NCI-H2081 treated with DMSO at 0.1 percent for 48 hours (cell line): Measurements from ENCODE around the gene EPHA2.
"Not testable (repeated sequence)": the region's sequence is repeated elsewhere in the genome, so short reads cannot be mapped to it uniquely, and the experiment has no call there.

Source experiments
- DNase-seq: peaks from one replicate; lab custom pipeline; 2025; lab: John Stamatoyannopoulos, UW

Gene EPHA2

DNA sequence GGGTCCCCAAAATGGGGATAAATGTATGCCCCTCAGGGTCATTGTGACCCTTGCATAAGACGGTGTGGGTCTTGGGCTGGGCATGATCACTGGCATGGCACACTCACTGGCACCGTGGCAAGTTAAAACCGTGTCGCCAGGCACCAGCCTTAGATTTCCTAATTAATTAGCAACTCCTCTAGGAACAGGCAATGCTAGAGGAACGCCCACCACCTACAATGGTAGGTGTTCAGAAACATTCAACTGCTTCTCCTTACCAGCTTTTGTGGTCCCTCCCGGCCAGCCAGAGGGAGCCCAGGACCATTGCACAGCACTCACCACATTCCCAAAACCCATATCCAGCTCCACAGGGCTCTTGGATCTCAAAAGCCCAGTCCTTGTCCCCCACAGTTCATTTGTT, 36.4 kb downstream of the EPHA2 start:
- no peak for DNase-seq

- DNase-seq: no peak
Measured at GRCh38 chr1:16118706-16119105, 37.2 kb downstream of the EPHA2 start.

GRCh38 chr1:16117936-16118335, 37.9 kb downstream of the EPHA2 start:
- no peak for DNase-seq

DNA sequence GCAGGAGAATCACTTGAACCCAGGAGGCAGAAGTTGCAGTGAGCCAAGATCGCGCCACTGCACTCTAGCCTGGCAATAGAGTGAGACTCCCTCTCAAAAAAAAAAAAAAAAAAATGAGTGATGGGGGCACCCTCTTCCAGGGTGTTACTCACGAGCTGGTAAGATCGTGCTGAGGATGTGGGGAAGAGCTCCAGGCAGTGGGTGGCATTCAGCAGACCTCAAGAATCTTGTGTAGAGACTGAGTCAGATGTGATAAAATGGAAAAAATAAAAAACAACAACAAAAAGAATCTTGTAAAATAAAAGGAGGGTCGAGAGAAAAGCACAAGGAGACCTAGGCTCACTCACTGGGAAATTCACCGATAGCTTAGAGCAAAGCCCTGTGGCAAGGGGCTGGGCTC, 38.5 kb downstream of the EPHA2 start:
- no peak for DNase-seq

GRCh38 chr1:16116625-16117024, 39.2 kb downstream of the EPHA2 start:
- DNase-seq: no peak

GRCh38 chr1:16116002-16116401, 39.9 kb downstream of the EPHA2 start:
- DNase-seq: no peak

DNA sequence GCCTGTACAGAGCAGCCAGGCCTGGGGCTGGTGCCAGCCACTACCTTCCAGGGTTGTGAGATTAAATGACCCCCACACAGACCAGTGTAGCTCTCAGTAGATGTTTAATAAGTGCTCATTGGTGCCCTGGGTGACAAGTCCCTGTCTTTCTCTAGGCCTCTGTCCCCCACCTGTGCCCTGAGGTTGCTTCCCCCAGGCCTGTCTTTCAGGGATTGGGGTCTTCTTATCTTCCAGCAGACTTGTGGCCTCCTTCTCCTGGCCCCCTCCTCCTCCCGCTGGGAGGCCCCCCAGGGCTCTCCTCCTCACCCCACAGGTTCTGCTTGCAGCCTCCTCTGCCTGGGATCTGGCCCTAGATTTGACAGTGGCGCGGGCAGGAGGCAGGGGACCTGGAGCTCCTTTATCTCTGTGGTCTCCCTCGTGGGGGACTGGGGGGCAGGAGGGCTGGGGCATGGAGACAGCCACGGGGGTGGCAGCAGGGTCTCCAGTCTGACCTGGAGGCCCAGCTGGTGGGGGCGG, 40.3 kb downstream of the EPHA2 start:
- no peak for DNase-seq

GRCh38 chr1:16114527-16115467, 41.1 kb downstream of the EPHA2 start:
- DNase-seq: no peak

DNA sequence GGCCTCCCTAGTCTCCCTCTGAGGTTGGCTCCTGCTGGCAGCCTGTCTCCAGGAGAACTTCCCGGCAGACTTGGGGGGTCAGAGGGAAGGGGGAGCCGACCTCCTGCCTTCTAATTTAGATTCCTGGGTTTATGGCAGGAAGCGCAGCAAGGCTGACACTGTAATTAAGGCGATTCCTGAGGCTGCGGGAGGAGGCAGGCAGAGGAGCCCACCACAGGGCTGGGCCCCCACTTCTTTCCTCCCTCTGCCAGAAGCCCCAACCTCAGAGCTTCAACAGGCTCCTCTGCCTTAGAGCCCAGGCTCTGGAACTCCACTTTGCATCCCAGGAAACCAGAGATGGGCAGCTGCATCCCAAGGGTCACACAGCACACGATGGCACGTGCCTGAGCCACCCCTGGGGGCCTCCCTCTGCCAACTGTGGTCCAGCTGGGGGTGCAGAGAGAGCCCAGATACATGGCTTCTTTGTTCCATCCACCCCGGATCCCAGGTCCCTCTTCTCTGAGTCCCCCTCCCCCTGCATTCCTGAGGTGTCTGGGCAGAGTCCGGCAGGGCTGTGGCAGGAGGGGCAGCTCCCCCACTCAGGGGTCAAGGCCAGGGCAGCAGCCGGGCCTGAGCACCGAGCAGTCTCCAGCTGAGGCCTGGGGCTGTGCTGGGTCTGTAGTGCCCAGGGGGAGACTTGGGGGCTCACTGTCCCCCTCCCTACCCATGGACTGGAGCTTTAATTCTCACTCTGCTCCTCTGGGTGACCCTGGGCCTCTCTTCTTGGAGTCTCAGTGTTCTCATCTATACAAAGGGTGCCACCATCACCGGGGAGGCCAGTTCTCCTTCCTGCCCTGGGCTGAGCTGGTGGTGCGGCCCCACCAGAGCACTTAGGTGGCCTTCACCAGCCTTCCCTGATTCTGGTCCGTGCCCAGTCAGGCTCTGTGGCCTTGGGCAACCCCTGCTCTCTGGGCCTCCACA, 43.0 kb downstream of the EPHA2 start:
- no peak for DNase-seq

DNA sequence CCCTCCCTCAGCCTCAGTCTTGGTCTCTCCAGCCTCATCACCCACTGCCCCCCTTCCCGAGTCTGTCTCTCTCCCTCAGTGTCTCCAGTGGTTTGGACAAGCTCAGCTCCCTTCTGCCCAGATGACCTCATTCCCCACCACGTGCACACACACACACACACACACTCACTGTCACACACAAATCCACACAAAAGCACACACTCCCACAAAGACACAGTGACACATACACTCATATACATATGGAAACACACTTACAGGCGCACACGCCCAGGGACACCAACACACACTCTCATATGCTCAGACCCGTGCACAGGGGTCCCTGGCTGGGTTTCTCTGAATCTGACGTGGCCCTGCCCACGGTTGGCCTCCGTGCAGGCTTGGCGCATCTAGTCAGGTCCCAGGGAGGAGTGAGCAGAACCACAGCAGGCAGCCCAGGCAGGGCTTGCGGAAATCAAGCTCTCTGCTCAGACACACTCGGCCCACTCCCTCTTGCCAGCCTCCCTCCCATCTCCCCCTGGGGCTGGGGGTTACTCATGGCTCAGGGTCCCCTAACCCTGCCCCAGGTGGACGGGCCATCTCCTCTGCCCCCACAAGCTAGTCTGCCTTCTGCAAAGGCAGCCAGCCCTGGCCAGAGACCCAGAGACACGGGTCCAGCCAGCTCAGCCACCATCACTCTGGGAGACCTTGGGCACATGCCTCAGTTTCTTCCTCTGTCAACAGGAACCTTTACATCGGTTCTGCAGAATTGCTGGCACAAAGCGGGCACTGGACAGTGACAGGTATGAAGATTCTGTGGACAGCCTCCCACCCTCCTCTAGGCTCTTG, 43.9 kb downstream of the EPHA2 start:
- DNase-seq: no peak

DNA sequence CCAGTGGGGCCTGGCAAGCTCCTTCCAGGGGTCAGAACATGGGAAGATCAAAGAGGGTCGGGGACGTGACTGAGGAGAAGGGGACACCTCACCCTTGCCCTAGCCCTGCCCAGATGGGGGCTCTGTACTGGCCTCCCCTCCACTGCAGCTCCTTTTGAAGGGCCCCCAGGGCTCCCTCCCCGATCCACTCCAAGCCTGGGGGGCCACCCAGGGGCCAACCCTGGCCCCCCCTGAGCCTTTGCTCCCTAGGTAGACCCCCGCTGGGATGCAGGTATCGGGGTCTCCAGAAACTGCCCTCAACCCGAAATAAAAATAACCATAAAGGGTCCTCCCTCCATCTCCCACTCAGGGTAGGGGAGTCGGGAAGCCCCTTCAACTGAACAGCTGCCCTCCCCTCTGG, 45.0 kb downstream of the EPHA2 start:
- no peak for DNase-seq

DNA sequence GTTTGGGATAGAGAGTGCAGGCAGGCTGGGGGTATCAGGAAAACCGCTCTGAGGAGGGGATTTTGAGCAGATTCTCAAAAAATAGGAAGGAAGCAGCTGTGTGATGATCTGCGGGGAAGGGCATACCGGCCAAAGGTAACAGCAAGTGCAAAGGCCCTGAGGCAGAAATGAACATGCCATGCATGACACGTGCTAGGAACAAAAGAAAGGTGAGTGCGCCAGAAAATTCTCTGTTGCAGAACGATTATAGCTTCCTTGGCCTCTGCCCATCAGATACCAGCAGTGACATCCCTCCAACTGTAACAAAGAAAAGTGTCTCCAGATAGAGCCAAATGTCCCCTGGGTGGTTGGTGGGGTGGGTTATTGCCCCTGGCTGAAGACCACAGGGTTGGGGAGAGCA, 45.4 kb downstream of the EPHA2 start:
- DNase-seq: no peak

DNA sequence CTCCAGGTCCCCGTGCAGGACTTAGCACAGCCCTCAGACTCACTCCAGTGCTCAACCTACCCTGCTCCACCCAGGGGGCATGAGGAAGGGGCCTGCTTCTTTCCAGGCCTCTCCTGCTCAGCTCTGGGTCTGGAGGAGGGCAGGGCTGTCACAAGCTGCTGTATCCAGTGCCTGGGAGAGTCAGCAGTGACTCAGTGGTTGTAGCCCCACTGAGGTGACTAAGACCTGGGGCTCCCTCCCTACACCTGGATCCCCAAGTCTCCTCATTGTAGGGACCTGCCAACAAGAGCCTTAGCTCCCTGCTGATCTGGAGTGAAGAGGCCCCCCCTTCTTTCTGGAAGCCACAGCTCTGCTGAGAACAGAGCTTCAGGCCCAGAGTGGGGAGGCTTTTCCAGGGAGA, 46.3 kb downstream of the EPHA2 start:
- no peak for DNase-seq

- not testable (repeated sequence) for DNase-seq
Measured at GRCh38 chr1:16107039-16107438, 48.8 kb downstream of the EPHA2 start.

- DNase-seq: no peak
Measured at GRCh38 chr1:16101623-16102022, 54.2 kb downstream of the EPHA2 start.

GRCh38 chr1:16099412-16099811, 56.5 kb downstream of the EPHA2 start:
- no peak for DNase-seq

DNA sequence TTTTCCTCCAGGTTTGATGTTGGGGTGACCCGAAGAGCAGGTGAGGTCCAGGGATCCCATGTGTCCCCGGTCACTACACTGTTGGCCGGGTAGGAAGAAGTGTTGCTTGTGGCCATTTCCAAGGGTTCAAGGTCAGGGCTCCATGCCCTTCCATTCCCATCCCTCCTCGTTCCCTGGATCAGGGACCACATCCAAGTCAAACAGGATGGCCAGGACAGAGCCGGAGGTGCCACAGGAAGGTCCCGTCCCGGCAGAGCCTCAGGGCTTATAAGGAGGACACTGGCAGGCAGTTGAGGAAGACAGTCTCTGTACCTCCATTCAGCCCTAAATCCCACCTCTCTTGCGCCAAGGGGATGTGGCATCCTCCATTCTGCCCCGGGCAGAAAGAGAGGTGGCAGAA, 60.4 kb downstream of the EPHA2 start:
- no peak for DNase-seq

DNA sequence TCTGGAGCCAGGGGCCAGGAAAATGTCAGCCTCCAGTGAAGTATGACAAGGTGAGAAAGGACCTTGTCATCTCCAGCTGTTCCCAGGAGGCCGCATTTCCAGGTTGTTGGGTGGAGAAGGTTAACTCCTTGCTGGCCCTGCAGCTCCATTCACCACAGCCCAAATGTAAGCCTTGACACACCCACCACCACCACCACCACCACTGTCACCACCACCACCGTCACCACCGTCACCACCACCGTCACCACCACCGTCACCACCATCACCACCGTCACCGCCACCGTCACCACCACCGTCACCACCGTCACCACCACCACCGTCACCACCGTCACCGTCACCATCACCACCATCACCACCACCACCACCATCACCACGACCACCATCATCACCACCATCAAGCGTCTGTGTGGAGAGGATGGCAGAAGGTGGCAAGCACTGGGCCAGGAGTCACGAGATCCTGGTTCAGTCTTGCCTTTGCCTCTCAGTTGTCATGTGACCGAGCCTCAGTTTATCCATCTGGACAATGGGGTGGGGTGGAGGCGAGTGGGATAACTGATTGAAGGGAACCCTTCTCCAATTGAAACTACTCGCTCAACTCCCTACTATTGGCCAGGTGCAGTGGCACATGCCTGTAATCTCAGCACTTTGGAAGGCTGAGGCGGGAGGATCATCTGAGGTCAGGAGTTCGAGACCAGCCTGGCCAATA, 61.3 kb downstream of the EPHA2 start:
- no peak for DNase-seq

DNA sequence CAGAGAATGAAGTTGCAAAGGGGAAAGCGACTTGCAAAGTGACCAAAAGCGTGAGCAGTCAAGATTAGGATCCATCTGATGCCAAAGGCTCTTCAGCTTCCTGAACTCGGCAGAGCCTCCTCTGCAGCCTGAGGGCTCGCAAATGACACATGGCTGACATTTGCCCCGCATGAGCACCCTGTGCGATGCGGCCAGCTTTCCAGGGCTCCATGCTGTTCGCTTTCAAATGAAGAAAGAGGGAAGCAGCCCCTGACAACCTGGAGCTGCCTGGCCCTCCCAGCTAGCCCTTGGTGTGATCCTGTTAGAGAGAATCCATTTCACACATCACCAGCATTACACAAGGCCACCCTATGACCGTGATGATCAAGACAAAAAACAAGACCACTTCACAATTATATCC, 62.3 kb downstream of the EPHA2 start:
- DNase-seq: no peak

DNA sequence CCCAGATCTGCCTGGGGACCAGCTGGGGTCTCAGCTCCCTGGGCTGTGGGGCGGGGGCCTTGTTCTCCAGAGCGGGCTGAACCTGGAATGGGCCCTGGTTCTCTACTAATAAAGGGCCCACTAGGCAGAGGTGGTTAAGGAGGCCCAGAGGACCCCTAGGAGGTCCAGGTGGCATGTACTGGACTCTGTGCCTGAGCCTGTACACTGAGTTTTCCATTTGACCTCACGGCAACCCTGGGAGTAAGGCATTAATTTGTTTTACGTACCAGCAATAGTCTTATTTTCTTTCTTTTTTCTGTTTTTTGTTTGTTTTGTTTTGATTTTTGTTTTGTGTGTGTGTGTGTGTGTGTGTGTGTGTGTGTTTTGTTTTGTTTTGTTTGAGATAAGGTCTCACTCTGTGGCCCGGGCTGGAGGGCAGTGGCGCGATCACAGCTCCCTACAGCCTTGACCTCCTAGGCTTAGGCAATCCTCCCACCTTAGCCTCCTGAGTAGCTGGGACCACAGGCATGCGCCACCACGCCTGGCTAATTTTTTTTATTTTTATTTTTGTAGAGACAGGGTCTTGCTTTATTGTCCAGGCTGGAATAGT, 62.9 kb downstream of the EPHA2 start:
- DNase-seq: no peak
